Caco-2 (cell line): ENCODE data around the gene SLC15A5. TPM values are rescaled to one million over a fixed set of nuclear protein-coding genes. Genes with fewer than 3 reads are reported as not detected.

Experiments
- BruUV-seq: library from RNA; stranded (reverse); fragments of 400-500 nt; replicated peaks from 2 replicates; lab custom pipeline; 2021; lab: Mats Ljungman, UMichigan
- CTCF ChIA-PET: fragments of 300-600 bp; sonication (Branson Sonifier 250); formaldehyde crosslinking; loops from one replicate; lab custom pipeline; 2022; ENCODE audit warnings: antibody characterized with exemption; lab: Charles Lee
- POLR2A ChIA-PET: fragments of 300-600 bp; sonication (Branson Sonifier 250); formaldehyde crosslinking; loops from one replicate; lab custom pipeline; 2022; ENCODE audit warnings: antibody characterized with exemption; lab: Charles Lee
- DNase-seq, 2 experiments: peaks; one replicate each; pipeline versions ENCODE4 v3.0.0 to v3.0.0-alpha.2; 2020 to 2022
- H3K27me3 ChIP-seq: replicated peaks from 2 replicates; pipeline ENCODE4 v1.6.0; 2011; ENCODE audit warnings: low read length; ENCODE audit not compliant: control insufficient read depth, insufficient read depth
- H3K36me3 ChIP-seq: 2 replicates; pipeline ENCODE4 v1.5.1; 2011; ENCODE audit warnings: low read length; ENCODE audit not compliant: control insufficient read depth, insufficient read depth
- H3K4me1 ChIP-seq: fragments of 250-450 bp; sonication (Bioruptor Pico); 2 replicates; pipeline ENCODE4 v1.5.1; 2020; ENCODE audit warnings: mild to moderate bottlenecking
- H3K4me3 ChIP-seq: 2 replicates; pipeline ENCODE4 v1.5.1; 2011; ENCODE audit warnings: low read depth, mild to moderate bottlenecking, control low read depth, low read length
- H3K9me3 ChIP-seq: fragments of 250-450 bp; sonication (Bioruptor Pico); 2 replicates; pipeline ENCODE4 v1.5.1; 2020; ENCODE audit warnings: mild to moderate bottlenecking, moderate library complexity
- H3K27ac Mint-ChIP-seq: one replicate; pipeline ENCODE4 v1.8.0; 2022; ENCODE audit warnings: mixed read lengths; ENCODE audit not compliant: unreplicated experiment
- H3K27me3 Mint-ChIP-seq: one replicate; pipeline ENCODE4 v1.8.0; 2022; ENCODE audit warnings: mixed read lengths; ENCODE audit not compliant: insufficient read depth, unreplicated experiment
- H3K36me3 Mint-ChIP-seq: one replicate; pipeline ENCODE4 v1.8.0; 2022; ENCODE audit warnings: mild to moderate bottlenecking, mixed read lengths; ENCODE audit not compliant: insufficient read depth, unreplicated experiment
- H3K4me1 Mint-ChIP-seq: one replicate; pipeline ENCODE4 v1.8.0; 2022; ENCODE audit warnings: low read depth, mixed read lengths; ENCODE audit not compliant: unreplicated experiment
- H3K4me3 Mint-ChIP-seq: one replicate; pipeline ENCODE4 v1.8.0; 2022; ENCODE audit warnings: mild to moderate bottlenecking, moderate library complexity, mixed read lengths; ENCODE audit not compliant: unreplicated experiment
- H3K9me3 Mint-ChIP-seq: one replicate; pipeline ENCODE4 v1.8.0; 2022; ENCODE audit warnings: mixed read lengths; ENCODE audit not compliant: unreplicated experiment
- CTCF ChIP-seq, 2 experiments: fragments of 200-600 bp in 1 of 2; IDR thresholded peaks; 1 replicate in 1 of 2; 2 replicates in 1 of 2; pipeline versions ENCODE4 v1.5.1 to v1.8.0; 2011 to 2022; ENCODE audit warnings: antibody characterized with exemption in 1 of 2, control low read depth in 1 of 2, inconsistent platforms in 1 of 2, low read depth in 1 of 2, low read length in 1 of 2, mild to moderate bottlenecking in 1 of 2, moderate library complexity in 1 of 2; ENCODE audit not compliant: insufficient read depth in 1 of 2, severe bottlenecking in 1 of 2, unreplicated experiment in 1 of 2
- intact Hi-C: fragments of 100-400 bp; cut with micrococcal nuclease; formaldehyde crosslinking; loops from one replicate; pipeline ENCODE4 v1.10.0; 2022; ENCODE audit not compliant: unreplicated experiment
- total RNA-seq: library from RNA; stranded (reverse); gene quantifications from 2 replicates; pipeline ENCODE4 v1.2.3, GENCODE V29; 2022

SLC15A5 gene
- total RNA-seq, 1 experiment from 2014 or later, result not detected

GRCh38 chr12:16154990-16155389 is 122.5 kb downstream of the SLC15A5 start:
- Mint-ChIP-seq H3K4me3 (no peak overlapping the region), H3K4me1 (peaks cover 9% of the 10 kb centered on the region), H3K27ac (no peak overlapping the region), H3K27me3 (peaks cover 6% of the 10 kb centered on the region), H3K36me3 (no peaks in the 10 kb centered on the region), H3K9me3 (no peaks in the 10 kb centered on the region)
- Histone ChIP-seq H3K36me3 (no peaks in the 10 kb centered on the region), H3K4me3 (no peak overlapping the region), H3K4me1 (0 out of 2 replicates have a peak, but pooled peaks cover 3% of the 10 kb centered on the region), H3K27me3 (no peaks in the 10 kb centered on the region), H3K9me3 (no peaks in the 10 kb centered on the region)
- BruUV-seq, result no TSS peak
- no peak for DNase-seq
- no peak for TF ChIP-seq CTCF (IDR thresholded peaks at IDR 0.05; ENCODE audit: insufficient read depth in 1 of 2, low read depth in 1 of 2, low read length in 1 of 2, severe bottlenecking in 1 of 2, unreplicated experiment in 1 of 2)
- ChIA-PET POLR2A (no interaction called here), CTCF (no interaction called here)
- intact Hi-C loops, result loop anchor here (10.0 kb wide), 1 partner anchor 1660 kb away; no protein-coding TSS in a partner anchor

- Histone ChIP-seq H3K4me3 (no peak overlapping the region), H3K4me1 (no peaks in the 10 kb centered on the region), H3K36me3 (no peaks in the 10 kb centered on the region), H3K9me3 (no peaks in the 10 kb centered on the region), H3K27me3 (no peaks in the 10 kb centered on the region)
- no peak overlapping the region for H3K27ac Mint-ChIP-seq
- intact Hi-C loops, result loop anchor here (10.0 kb wide), 1 partner anchor 1662 kb away; no protein-coding TSS in a partner anchor
- TF ChIP-seq CTCF (IDR thresholded peaks at IDR 0.05; ENCODE audit: insufficient read depth in 1 of 2, low read depth in 1 of 2, low read length in 1 of 2, severe bottlenecking in 1 of 2, unreplicated experiment in 1 of 2), result no peak
- no peaks in the 10 kb centered on the region for H3K4me1 Mint-ChIP-seq
- H3K9me3 Mint-ChIP-seq, result no peaks in the 10 kb centered on the region
- no peaks in the 10 kb centered on the region for H3K36me3 Mint-ChIP-seq
- no TSS peak for BruUV-seq
- peaks cover 6% of the 10 kb centered on the region for H3K27me3 Mint-ChIP-seq
- H3K4me3 Mint-ChIP-seq, result no peak overlapping the region
- CTCF ChIA-PET, result no interaction called here
- POLR2A ChIA-PET, result no interaction called here
- no peak for DNase-seq
Observed at GRCh38 chr12:16152885-16153673, 124.4 kb downstream of the SLC15A5 start.

- H3K27ac Mint-ChIP-seq, result no peak overlapping the region
- Histone ChIP-seq H3K4me1 (no peaks in the 10 kb centered on the region), H3K36me3 (no peaks in the 10 kb centered on the region), H3K4me3 (no peak overlapping the region), H3K9me3 (no peaks in the 10 kb centered on the region), H3K27me3 (no peaks in the 10 kb centered on the region)
- no peaks in the 10 kb centered on the region for H3K9me3 Mint-ChIP-seq
- POLR2A ChIA-PET, result no interaction called here
- intact Hi-C loops, result loop anchor here (10.0 kb wide), 1 partner anchor 1665 kb away; no protein-coding TSS in a partner anchor
- no peak for TF ChIP-seq CTCF (IDR thresholded peaks at IDR 0.05; ENCODE audit: insufficient read depth in 1 of 2, low read depth in 1 of 2, low read length in 1 of 2, severe bottlenecking in 1 of 2, unreplicated experiment in 1 of 2)
- CTCF ChIA-PET, result no interaction called here
- DNase-seq, result no peak
- H3K27me3 Mint-ChIP-seq, result peaks cover 6% of the 10 kb centered on the region
- no peaks in the 10 kb centered on the region for H3K36me3 Mint-ChIP-seq
- no TSS peak for BruUV-seq
- H3K4me1 Mint-ChIP-seq, result no peaks in the 10 kb centered on the region
- H3K4me3 Mint-ChIP-seq, result no peak overlapping the region
Observed at GRCh38 chr12:16150276-16150675, 127.2 kb downstream of the SLC15A5 start.
